COLO668 (cell line): ENCODE data around the gene ZNF892.

Source experiments
- DNase-seq: peaks from one replicate; lab custom pipeline; 2025; ENCODE audit not compliant: unreplicated experiment; lab: John Stamatoyannopoulos, UW

The ZNF892 gene

DNA sequence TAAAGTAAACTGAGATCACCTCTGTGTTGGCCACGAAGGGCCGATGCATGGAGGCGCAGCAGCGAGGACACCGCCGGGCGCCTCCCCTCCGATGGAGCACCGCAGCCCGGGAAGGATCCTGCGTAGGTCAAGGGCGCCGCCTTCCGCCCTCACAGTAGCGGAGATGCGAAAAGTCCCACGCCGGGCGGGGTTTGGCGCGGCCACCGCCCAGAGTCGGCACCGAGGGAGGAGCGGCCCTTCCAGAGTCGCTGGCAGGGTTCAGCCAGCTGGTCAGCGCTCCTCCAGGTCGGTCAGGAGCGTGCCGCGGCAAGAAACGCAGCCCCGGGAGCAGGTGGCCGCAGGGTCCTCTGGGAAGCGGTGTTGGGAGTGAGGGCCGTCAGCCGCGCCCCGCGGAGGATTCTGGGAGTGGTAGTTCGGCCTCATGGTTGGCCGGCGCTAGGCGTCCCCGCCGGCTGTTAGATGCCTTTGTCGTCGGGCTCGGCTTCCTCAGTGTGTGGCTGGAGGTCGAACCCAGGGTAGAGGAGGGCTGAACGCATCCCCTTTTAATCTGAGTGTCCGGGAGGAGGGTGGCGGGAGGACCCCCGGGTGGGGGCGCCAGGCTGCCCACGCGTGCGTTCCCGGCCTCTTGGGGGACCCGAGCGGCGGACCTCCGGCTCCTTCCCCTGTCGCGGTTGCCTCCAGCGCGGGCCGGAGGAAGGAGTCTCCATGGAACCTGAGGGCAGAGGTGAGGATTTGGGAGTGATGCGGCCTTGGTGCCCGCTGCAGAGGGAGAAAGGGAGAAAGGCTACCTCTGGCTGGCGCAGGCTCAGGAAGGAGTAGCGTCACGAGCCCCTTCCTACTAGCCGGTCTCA is at the start of gene ZNF892:
Gene ZNF892, plus strand, starts transcription at position 411 of the 851 bp plus-strand sequence. Its CDS starts 295 bp downstream, at position 706.
- peak; percentile 95 for DNase-seq

DNA sequence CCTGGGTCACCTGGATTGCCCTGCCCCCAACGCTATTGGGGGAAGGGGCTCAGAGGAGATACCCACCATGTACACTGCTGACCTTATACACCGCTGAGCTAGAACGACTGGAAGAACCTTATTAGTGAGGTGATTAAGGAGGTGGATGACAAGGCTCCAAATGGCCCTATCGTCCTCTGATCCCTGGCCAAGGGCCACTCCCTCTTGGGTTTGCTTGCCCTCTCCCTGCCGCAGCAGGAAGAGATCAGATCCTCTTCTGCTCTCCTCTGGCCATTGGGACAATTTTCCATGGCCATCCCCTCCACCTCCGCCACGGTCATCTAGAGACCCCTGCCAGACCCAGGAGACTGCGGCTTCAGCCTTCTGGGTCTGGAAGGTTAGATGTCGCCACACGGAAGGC is 48.9 kb upstream of the ZNF892 start:
- DNase-seq = no peak

DNA sequence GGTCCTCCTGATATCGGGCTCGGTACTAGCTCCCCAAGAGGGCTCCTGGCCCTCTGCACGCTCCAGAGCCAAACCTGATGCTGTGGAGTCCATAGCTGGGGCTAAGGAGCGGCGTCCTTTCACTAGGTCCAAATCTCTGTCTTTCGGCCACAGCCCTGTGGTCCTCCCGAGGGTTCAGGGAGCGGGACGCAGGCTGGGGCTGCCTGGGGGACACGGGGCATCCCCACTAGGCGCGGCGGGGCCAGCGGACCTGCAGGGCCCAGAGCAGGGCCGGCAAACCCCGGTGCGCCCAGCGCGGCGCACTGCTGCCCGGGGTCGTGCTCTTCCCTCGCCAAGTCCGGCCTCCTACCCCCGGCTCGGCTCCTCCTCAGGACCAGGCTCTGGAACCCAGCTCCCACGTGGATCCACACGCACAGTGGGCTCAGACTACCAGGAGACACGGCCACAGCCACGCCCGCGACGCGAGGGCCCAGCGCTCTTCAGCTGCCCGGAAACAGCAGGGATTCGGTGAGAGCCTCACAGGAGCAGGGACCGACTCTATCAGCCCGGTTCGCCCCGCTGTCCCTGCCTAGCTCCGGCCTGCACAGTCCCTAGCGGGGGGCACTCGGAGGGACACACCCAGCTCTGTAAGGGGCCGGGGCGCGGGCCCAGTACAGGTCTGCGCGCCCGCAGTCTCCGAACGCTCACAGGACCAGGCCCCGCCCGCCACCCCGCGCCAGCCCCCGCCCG is 48.3 kb upstream of the ZNF892 start:
- DNase-seq = peak; percentile 48

DNA sequence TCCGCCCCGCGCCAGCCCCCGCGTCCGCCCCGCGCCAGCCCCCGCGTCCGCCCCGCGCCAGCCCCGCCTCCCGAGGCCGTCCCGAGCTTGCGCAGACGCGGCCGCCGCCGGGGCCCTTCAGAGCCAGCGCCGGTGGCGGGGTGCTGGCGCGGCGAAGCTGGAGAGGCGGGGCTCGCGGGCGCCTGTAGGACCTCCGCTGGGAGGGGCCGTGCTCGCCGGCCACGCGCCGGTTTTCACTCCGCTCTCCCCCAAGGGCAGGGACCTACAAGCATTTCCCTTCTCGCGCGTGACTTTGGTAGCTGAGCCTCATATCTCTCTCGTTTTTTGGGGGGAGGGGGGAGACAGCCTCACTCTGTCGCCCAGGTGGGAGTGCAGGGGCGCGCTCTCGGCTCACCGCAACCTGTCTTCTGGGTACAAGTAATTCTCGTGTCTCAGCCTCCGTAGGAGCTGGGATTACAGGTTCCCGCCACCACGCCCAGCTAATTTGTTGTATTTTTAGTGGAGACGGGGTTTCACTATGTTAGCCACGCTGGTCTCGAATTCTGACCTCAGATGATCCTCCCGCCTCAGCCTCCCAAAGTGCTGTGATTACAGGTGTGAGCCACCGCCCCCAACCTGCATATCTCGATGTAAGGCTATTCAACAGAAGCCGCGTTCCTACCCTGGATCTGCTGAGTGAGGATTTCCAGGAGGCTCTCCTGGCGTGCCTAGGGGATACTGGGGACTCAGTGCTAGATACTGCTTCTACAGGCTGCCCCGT is 47.5 kb upstream of the ZNF892 start, which contains the start of gene ZNF514:
Gene ZNF514, minus strand, starts transcription at position 159 of the 760 bp plus-strand sequence. CDS start 6,595 bp downstream, outside the sequence.
- peak; percentile 84 for DNase-seq

DNA sequence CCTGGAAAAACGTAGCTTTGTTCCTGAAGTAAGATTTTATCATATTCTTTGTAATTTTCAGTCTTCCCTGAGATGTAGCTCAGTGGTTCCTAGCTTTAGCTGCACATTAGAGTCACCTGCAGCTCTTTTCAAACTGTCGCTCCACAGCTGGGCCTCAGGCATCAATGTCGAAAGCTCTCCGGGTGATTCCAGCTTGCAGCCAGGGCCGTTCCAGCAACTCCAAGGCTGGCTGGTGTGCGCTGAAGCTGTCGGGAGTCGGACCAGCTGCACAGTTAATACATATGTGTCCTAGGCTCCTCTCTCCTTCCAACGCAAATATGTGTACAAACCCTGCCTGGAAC is 42.3 kb upstream of the ZNF892 start:
- DNase-seq = no peak

DNA sequence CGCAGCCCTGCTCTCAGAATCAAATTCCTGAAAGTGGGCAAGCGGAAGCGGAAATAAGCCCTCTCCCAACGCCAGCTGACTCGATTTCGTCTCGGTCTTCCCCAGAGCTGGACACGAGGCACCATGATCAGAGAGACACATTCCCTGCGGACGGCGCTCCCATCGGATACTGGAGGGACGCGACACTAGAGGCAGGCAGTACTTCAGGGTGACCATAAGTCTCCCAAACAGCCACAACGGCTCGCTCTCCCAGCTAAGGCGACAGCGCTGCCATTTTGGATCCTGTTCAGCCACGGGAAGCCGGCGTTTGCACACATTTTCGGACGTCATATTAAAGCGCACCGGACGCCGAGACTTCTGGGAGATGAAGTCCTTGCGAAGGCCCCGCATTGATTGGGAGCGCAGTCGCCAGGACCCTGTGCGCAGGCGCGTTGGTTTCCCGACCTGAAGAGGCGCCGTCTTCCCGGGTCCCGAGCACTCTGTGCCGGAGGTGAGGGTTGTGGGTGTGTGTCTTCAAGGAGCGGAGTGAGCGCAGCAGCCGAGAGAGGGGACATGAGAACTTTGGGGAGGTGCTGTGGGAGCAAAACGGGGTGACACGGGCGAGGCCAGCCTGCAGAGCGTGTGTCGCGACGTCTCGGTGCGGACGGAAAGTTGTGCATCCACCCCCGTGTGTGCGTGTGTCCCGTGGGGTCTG is 41.8 kb upstream of the ZNF892 start, which contains the start of gene ZNF2:
Gene ZNF2, plus strand, starts transcription at position 439 of the 694 bp plus-strand sequence. CDS start 10,418 bp downstream, outside the sequence.
- peak; percentile 96 for DNase-seq

DNA sequence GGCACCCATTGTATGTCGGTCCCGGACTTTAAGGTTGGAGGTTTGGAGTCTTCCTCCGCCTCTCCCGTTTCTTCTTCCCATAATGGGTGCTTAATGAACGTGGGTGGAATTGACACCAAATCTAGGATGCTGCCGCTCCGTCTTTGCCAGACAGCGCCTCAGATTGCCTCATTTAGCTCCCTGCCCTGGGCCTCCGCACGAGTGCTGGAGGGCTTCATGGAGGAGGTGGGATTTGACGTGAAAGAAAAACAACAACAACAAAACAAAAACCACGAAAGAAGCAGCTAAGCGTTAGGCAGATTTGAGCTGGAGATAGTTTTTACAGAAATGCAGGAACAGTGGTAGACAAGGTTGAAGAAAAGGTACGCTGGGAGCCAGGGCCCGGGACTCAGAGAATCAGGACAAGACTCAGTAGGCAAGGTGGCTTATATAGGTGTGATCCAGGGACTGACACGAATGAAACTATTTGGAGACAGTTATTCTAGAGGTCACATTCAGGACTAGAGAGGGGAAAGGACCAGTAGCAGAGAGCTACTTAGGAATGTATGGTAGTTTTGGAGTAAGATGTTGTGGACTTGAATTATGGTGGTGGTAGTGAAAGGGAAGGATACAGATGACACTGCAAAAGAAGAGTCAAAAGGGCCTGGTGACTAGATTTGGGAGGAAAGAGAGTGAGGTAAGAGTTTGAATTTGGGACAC is 41.1 kb upstream of the ZNF892 start:
- DNase-seq = no peak

DNA sequence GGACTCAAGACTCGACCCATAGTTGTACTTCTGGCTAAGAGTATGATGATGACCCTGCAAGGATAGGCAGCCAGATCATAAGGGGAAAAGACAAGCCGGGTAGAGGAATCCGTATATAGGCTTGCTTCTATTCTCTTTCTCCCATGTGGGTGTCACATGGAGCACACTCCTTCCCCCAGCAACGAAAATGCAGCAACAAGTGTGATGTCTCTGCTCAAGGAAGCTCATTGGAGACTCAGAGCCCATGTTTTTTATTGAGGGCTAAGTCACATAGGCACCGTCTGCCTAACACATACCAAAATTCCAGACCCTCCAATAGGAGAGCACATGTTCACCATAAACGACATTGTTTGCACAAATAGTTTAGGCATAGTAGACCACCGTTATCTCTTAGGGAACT is 35.4 kb upstream of the ZNF892 start:
- DNase-seq = no peak

DNA sequence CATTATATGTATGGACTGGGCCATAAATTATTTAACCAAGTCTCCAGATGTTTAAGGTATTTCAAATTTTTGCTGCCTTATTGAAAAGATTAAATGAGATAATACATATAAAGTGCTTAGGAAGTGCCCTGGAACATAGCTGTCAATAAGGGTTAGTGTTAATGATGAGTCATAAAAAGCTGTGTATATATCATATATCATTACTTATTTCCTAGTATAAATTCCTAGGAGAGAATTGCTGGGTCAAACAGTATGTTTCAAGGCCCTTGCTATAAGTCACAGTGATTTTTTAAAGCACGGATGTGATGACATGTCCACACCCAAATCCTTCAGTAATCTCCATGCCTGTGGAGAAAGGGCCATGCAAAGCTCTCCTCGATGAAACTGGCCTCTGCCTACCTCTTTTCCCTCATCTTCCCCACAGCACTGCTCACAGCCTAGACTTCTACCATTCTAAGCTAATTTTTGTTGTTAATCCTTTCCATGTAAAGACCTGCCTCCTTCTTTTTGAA is 33.2 kb upstream of the ZNF892 start:
- no peak for DNase-seq

DNA sequence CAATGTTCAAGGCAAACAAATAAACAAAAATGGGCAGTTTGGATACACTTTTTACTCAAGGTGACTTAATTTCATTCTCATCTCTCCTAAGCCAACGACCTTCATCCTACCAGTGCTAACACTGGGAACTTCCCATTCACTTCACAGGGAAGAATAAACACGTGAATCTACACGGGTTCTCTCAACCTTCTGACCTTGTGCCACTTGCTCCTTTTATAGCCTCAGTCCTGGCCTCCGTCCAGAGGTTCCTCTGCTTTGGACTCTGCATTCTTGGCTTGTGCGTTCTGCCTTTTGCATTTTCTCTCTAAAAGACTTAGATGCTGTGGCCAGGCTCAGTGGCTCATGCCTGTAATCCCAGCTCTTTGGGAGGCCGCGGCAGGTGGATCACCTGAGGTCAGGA is 27.9 kb upstream of the ZNF892 start:
- DNase-seq = no peak

DNA sequence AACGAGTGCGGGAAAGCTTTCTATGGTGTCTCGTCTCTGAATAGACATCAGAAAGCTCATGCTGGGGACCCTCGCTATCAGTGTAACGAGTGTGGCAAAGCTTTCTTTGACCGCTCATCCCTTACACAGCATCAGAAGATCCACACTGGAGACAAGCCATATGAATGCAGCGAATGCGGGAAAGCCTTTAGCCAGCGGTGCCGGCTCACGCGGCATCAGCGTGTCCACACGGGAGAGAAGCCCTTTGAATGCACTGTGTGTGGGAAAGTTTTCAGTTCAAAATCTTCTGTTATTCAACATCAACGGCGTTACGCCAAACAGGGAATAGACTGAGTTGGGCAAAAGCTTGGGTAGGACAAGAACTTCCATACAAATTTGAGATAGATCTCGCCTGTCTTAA is 25.5 kb upstream of the ZNF892 start:
- no peak for DNase-seq

DNA sequence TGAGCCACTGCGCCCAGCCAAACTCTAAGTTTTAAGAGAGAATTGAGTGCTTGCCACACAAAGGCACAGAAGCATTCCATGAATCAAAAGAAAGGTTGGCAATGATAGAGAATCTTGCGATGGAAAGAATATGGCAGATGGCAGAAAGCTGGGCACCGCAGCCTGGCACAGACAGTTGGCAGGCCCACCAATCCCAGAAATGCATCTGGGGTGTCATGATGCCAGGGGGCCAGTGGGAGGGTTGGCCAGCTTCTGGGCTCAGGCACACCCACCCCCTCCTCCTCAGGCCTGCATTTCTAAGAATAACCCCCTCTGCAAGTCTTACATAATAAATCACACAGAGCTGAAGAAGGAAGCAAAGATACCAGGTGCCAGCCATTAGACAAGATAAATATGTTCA is 22.1 kb upstream of the ZNF892 start:
- DNase-seq = no peak

DNA sequence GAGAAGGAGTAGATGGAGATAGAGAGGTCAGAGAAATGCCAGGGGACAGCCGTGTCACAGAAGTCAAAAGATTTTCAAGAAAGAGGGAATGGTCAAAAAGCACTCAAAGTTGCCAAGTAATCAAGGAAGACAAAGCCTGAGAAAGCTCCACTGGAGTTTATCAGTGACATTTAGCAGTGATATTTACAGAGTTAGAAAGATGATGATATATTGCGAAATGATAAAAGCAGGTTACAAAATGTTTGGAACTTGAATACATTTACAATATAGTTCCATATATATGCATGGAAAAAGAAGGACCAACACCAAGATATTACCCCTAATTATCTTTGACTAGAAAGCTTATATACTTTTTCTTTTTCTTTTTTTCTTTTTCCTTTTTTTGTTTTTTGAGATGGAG is 21.3 kb upstream of the ZNF892 start:
- DNase-seq = no peak

DNA sequence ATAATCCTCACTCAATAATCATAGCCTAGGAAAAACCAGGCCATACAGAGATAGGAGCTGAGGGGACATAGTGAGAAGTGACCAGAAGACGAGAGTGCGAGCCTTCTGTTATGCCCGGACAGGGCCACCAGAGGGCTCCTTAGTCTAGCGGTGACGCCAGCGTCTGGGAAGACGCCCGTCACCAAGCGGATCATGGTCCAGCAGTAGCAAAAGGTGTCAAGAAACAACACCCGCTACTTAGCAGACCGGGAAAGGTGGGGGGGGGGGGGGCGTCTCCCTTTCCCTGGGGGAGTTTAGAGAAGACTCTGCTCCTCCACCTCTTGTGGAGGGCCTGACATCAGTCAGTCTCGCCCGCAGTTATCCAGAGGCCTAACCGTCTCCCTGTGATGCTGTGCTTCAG is 14.4 kb upstream of the ZNF892 start:
- DNase-seq = peak; percentile 30

DNA sequence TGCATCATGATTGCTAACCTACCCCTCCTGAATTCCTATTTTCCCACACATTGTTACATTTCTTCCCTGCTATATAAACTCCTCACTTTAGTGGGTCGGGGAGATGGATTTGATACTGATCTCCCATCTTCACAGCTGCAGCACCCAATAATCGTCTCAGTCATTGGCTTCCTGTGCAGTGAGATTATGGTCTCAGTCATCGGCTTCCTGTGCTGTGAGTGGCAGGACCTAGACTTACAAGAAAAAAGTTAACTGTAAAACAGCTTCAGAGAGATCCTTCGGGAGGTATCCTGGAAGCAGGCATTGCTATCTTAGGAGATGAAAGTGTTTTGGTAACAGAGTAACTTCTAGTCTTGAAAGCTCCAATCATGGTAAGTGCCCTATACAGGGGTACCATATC is 3.4 kb upstream of the ZNF892 start:
- DNase-seq = no peak

DNA sequence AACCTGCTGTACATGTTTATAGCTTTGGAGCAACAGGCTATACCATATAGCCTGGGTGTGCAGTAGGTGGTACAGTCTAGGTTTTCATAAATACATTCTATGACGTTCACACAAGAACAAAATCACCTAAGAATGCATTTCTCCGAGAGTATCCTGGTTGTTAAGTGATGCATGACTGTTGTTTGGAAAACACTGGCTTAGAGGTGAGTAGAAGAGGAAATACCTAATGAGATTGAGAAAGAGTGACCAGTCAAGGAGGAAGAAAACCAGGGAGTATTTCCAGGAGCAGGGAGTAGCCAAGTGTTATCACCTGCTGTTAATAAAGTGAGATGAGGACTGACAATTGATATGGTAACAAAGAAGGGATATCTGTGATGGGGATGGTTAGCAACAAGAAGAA is 2.9 kb upstream of the ZNF892 start:
- no peak for DNase-seq

DNA sequence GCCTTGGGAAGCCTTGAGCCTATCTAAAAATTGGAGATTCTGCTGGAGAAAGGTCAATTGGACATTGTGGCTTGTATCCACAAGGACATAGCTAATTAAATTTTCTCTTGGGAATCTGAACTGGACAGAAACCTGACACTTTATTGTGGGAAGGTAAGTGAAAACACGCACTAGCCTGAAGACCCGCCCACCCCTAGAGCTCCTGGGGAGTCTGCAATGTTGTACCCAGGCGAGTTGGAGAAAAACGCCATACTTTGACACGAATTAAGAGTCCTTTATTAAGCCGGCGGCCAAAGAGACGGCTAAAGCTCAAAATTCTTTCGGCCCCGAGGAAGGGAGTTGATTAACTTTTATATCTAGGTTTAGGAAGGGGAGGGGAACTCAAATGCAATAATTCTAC is 1.2 kb upstream of the ZNF892 start:
- DNase-seq = no peak

DNA sequence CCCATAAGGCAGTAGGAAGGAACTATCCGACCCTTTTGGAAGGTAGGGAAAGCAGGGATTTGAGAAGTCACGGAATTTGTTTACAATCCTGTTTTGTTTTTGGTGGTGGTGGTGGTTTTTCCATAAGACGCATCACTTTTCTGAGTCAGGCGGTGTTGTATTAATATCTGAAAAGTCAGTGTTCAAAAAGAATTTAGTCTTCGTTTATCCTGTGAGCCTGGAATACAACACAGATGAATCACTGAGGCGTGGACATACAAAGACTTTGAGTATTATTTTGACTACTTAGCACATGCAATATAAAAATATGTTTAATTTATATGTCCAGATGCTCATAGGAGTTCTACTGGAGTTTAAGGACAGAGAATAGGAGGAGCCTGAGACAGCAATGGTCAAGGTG is 785 bp downstream of the ZNF892 start:
- DNase-seq = no peak

DNA sequence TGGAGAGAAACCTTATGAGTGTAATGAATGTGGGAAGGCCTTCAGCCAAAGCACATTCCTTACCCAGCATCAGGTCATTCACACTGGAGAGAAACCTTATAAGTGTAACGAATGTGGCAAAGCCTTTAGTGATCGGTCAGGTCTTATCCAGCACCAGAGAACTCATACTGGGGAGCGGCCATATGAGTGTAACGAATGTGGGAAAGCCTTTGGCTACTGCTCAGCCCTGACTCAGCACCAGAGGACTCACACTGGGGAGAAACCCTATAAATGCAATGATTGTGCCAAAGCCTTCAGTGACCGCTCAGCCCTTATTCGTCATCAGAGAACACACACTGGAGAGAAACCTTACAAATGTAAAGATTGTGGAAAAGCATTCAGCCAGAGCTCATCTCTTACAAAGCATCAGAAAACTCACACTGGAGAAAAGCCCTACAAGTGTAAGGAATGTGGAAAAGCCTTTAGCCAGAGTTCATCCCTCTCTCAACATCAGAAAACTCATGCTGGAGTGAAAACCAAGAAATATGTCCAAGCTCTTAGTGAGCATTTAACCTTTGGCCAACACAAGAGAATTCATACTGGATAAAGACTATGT is 7.8 kb downstream of the ZNF892 start:
- no peak for DNase-seq

DNA sequence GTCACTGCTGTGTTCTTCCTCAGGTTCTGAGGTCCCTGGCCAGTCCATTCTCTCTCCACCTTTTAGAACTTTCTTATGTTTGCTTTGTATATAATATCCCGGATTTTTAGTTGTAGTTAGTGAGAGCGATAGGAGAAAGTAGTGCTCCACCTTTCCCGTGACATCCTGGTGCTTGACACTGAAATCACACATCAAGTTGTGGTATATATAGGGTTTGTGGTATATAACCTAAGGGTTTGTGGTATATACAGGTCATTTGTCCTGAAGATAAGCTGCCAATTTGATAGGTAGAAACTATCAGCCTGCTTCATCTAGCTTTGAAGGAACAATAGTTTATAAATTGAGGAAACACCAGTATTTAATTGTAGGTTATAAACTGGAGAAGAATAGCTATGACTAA is 13.1 kb downstream of the ZNF892 start:
- no peak for DNase-seq
